Umbilical cord (tissue), 2 donors: ENCODE data around the gene MYH7B. TPM values are rescaled to one million over a fixed set of nuclear protein-coding genes. Genes with fewer than 3 reads are reported as not detected.

ENCODE experiments used
- DNase-seq: peaks from one replicate; pipeline ENCODE4 v3.0.0-alpha.2; 2015; ENCODE audit warnings: low spot score
- total RNA-seq: library from RNA; depleted of rRNA; stranded (reverse); fragments of >200 nt; gene quantifications from one replicate; pipeline ENCODE4 v1.2.3, GENCODE V29; 2014; ENCODE audit warnings: low replicate concordance; ENCODE audit not compliant: insufficient read depth

The MYH7B gene
- total RNA-seq, 1 donor from 2014 or later, result not detected

DNA sequence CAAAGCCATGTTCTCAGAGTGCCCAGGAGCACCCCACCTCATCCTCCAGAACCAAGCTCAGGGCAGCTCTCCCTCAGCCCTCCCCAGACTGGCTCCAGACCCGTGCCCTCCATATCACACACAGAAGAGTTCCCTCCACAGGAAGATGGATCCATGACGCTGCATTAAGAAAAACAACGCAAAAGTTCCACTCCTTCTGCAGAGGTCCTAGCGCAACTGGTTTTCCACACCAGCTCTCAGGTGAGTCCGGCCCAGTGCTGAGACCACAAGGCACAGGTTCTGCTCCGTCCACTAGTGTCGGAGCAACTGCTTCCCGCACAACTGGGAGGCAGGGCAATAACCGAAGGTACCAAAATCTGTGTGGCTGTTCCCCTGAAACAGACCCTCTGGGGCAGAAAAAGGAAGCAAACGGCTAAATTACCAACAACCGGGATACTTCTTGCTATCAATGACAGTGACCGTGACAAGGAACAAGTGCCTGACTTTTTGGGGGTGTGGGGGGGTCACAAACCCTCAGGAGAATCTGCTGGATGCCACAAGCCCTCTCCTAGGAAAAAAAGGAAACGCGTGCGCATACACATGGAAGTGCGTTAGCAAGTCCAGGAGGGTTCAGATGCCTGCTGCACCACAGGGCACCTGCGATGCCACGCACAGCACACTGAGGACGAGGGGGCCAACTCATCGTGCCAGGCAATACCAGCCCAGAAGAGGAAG is 49.2 kb downstream of the MYH7B start:
- DNase-seq, result no peak

Other genes with a start within 250 kb of the MYH7B start
- 10.8 TPM for gene NCOA6, start 130.2 kb upstream of the MYH7B start, total RNA-seq
- 10.4 TPM for gene GGT7, start 83.0 kb upstream of the MYH7B start, total RNA-seq
- 49.1 TPM for gene ACSS2, start 79.3 kb upstream of the MYH7B start, total RNA-seq
- 39.5 TPM for gene GSS, start 62 bp upstream of the MYH7B start, total RNA-seq
- gene TRPC4AP, start 136.9 kb downstream of the MYH7B start, total RNA-seq, result 49.4 TPM
- gene EDEM2, start 191.5 kb downstream of the MYH7B start, total RNA-seq, result 14.2 TPM
- gene PROCR, start 216.2 kb downstream of the MYH7B start, total RNA-seq, result 44.5 TPM